Measurements from ENCODE around the gene TMEM217. TPM values are rescaled to one million over a fixed set of nuclear protein-coding genes. Genes with fewer than 3 reads are reported as not detected.

The TMEM217 gene
- total RNA-seq, 6 experiments from 2014 or later, result 0.99 to 2.0 (median 1.6) TPM

GRCh38 chr6:37269105-37269504 is 11.2 kb upstream of the TMEM217 start:
- Mint-ChIP-seq H3K36me3 (ENCODE audit: low read depth) (peaks cover 4% of the 10 kb centered on the region; the same call in 1 of the 2 replicates), H3K27me3 (ENCODE audit: insufficient read depth) (no peaks in the 10 kb centered on the region; the same call in 1 of the 2 replicates), H3K4me3 (no peak overlapping the region), H3K4me1 (ENCODE audit: low read depth) (no peaks in the 10 kb centered on the region), H3K27ac (no peak overlapping the region), H3K9me3 (no peaks in the 10 kb centered on the region)
- DNase-seq, result no peak
- TF ChIP-seq, protein P1, sequence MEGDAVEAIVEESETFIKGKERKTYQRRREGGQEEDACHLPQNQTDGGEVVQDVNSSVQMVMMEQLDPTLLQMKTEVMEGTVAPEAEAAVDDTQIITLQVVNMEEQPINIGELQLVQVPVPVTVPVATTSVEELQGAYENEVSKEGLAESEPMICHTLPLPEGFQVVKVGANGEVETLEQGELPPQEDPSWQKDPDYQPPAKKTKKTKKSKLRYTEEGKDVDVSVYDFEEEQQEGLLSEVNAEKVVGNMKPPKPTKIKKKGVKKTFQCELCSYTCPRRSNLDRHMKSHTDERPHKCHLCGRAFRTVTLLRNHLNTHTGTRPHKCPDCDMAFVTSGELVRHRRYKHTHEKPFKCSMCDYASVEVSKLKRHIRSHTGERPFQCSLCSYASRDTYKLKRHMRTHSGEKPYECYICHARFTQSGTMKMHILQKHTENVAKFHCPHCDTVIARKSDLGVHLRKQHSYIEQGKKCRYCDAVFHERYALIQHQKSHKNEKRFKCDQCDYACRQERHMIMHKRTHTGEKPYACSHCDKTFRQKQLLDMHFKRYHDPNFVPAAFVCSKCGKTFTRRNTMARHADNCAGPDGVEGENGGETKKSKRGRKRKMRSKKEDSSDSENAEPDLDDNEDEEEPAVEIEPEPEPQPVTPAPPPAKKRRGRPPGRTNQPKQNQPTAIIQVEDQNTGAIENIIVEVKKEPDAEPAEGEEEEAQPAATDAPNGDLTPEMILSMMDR (IDR thresholded peaks at IDR 0.05), result no peak

GRCh38 chr6:37265860-37266259 is 7.9 kb upstream of the TMEM217 start:
- peaks cover 12% of the 10 kb centered on the region; the same call in 1 of the 2 replicates for H3K4me1 Mint-ChIP-seq (ENCODE audit: low read depth)
- no peak for DNase-seq
- no peaks in the 10 kb centered on the region; the same call in 1 of the 2 replicates for H3K27me3 Mint-ChIP-seq (ENCODE audit: insufficient read depth)
- TF ChIP-seq, protein P1 (IDR thresholded peaks at IDR 0.05), result no peak
- H3K4me3 Mint-ChIP-seq, result no peak overlapping the region
- no peaks in the 10 kb centered on the region for H3K9me3 Mint-ChIP-seq
- peaks cover 4% of the 10 kb centered on the region; the same call in 1 of the 2 replicates for H3K36me3 Mint-ChIP-seq (ENCODE audit: low read depth)
- H3K27ac Mint-ChIP-seq, result no peak overlapping the region

DNA sequence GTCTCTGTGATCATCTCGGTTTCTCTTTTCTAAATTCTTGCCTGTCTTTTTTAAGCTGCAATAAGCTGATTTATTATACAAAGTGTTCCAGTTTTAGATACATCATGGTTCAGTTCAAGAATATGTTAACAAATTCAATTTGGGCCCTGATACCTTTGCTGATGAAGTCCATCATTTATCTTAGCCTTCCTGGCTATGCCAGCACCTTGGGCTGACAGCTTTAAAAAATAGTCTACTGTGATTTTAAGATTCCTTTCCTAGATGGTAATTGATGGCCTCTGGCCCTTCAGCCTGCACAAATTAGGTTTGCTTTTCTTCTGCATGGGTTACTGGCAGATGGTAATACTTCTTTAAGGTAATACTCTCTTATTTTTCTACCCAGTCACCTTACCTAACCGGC is 7.1 kb upstream of the TMEM217 start:
- TF ChIP-seq, protein P1 (IDR thresholded peaks at IDR 0.05), result no peak
- H3K36me3 Mint-ChIP-seq (ENCODE audit: low read depth), result no peaks in the 10 kb centered on the region
- H3K4me3 Mint-ChIP-seq, result no peak overlapping the region
- no peaks in the 10 kb centered on the region; the same call in 1 of the 2 replicates for H3K27me3 Mint-ChIP-seq (ENCODE audit: insufficient read depth)
- DNase-seq, result no peak
- no peaks in the 10 kb centered on the region for H3K9me3 Mint-ChIP-seq
- H3K27ac Mint-ChIP-seq, result no peak overlapping the region
- H3K4me1 Mint-ChIP-seq (ENCODE audit: low read depth), result peaks cover 17% of the 10 kb centered on the region; the same call in 1 of the 2 replicates

DNA sequence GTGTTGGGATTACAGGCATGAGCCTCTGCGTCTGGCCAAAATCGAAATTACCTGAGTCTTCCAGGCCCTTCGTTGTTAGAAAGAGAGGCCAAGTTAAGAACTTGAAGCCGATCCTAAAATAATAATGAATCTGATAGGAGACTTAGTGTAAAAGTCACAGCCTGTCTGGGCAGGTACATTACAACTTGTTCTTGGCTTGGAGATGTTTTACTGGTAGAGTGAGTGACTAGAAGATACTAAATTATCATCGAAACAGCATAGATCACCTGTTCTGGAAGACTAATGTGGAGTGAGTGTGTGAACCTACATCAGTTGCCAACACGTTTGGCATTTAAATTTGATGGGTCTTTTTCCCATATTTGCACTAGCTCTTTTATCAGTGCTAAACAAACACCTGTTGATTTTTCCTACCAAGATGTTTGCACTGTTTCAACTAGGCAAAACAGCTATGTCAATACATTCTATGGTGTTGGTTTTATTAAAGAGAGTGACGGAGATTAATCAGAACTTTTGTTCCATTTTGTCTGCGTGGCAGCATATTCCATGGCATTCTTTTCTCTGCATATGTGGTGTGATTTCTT is 4.6 kb upstream of the TMEM217 start:
- Mint-ChIP-seq H3K36me3 (ENCODE audit: low read depth) (no peaks in the 10 kb centered on the region), H3K9me3 (no peaks in the 10 kb centered on the region), H3K4me3 (no peak overlapping the region), H3K27ac (no peak overlapping the region), H3K27me3 (ENCODE audit: insufficient read depth) (peaks cover 2% of the 10 kb centered on the region; the same call in 1 of the 2 replicates), H3K4me1 (ENCODE audit: low read depth) (peaks cover 36% of the 10 kb centered on the region)
- no peak for DNase-seq
- TF ChIP-seq, protein P1 (IDR thresholded peaks at IDR 0.05), result no peak

- Mint-ChIP-seq H3K36me3 (ENCODE audit: low read depth) (no peaks in the 10 kb centered on the region), H3K4me3 (no peak overlapping the region), H3K27me3 (ENCODE audit: insufficient read depth) (peaks cover 4% of the 10 kb centered on the region), H3K9me3 (no peaks in the 10 kb centered on the region), H3K4me1 (ENCODE audit: low read depth) (peaks cover 50% of the 10 kb centered on the region), H3K27ac (no peak overlapping the region)
- TF ChIP-seq, protein P1 (IDR thresholded peaks at IDR 0.05), result no peak
- no peak for DNase-seq
Measured at GRCh38 chr6:37261198-37261597, 3.3 kb upstream of the TMEM217 start.

Measured in HFFc6 (cell line).